Esophagus muscularis mucosa (tissue), 3 donors: ENCODE measurements around the gene ZPBP.

Experiments used
- POLR2AphosphoS5 ChIP-seq, 2 donors: sonication (generic); formaldehyde crosslinking; IDR thresholded peaks; one replicate each; pipeline ENCODE4 v1.6.1; 2017; ENCODE audit warnings: antibody characterized with exemption in 2 of 2
- TF ChIP-seq, protein P1 (sequence below), 3 experiments: fragments of 200-600 bp in 2 of 3; fragments of 450-650 bp in 1 of 3; sonication (generic) in 2 of 3; IDR thresholded peaks; one replicate each; pipeline ENCODE4 v1.5.1; 2017 to 2019; ENCODE audit warnings: antibody characterized with exemption in 3 of 3, mild to moderate bottlenecking in 2 of 3, moderate library complexity in 1 of 3

DNA sequence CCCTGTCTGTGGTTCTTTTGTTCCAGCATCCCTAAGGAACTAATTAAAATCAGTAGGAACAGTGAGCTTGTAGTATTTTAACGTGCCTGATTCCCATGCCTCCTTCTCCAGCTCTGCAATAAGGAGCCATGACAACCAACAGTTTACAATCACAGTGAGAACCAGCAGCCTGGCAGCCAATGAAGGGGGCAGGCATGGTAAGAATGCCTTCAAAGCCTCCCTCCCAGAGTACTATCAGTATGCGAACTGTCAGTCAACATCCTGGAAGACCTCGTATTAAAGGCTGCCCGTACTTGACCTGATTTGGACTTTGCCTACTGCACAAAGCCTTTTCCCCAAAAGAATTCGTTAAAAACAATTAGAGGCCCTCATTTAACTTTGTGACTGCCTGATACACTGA lies 7.7 kb downstream of the ZPBP start:
- TF ChIP-seq POLR2AphosphoS5 (IDR thresholded peaks at IDR 0.05), result no peak
- TF ChIP-seq, protein P1, sequence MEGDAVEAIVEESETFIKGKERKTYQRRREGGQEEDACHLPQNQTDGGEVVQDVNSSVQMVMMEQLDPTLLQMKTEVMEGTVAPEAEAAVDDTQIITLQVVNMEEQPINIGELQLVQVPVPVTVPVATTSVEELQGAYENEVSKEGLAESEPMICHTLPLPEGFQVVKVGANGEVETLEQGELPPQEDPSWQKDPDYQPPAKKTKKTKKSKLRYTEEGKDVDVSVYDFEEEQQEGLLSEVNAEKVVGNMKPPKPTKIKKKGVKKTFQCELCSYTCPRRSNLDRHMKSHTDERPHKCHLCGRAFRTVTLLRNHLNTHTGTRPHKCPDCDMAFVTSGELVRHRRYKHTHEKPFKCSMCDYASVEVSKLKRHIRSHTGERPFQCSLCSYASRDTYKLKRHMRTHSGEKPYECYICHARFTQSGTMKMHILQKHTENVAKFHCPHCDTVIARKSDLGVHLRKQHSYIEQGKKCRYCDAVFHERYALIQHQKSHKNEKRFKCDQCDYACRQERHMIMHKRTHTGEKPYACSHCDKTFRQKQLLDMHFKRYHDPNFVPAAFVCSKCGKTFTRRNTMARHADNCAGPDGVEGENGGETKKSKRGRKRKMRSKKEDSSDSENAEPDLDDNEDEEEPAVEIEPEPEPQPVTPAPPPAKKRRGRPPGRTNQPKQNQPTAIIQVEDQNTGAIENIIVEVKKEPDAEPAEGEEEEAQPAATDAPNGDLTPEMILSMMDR (IDR thresholded peaks at IDR 0.05), result no peak
